ENCODE results near the gene SYT7.

DNA sequence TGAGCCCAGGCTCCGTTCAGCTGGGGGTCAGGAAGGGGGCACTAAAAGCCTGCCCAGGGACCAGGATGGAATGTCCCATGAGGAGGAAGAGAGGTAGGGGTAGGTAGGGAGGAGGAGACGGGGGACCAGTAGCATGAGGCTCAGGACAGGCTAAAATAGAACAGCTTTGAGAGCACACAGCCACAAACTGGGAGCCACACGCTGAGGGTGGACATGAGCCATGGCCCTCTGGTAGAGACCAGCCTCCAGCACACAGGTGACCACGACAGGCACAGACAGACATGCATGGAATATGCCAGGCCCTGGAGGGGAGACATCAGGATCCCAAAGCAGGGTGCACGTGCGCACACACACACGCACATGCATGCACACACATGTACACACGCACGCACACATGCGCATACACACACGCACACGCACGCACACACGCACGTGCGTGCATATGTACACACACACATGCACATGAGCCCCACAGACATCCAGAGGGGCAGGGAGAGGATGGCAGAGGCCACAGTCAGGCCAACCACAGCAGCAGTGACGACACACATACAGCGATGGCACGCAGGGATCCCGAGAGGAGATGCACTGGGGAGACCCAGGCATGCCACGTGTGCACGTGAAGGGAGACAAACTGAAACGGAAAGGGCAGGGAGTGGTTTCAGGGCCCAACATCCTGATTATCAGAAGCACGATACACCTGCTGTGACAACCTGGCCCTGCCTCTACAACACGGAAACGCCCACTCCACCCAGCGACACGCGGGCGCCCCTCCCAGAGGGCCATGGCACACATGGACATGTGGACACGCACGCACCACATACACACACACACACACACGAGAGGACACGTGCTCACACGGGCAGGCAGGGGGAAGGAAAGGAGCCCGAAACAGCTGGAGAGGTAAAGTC lies 46.6 kb downstream of the SYT7 start:
- TF ChIP-seq, protein P1, sequence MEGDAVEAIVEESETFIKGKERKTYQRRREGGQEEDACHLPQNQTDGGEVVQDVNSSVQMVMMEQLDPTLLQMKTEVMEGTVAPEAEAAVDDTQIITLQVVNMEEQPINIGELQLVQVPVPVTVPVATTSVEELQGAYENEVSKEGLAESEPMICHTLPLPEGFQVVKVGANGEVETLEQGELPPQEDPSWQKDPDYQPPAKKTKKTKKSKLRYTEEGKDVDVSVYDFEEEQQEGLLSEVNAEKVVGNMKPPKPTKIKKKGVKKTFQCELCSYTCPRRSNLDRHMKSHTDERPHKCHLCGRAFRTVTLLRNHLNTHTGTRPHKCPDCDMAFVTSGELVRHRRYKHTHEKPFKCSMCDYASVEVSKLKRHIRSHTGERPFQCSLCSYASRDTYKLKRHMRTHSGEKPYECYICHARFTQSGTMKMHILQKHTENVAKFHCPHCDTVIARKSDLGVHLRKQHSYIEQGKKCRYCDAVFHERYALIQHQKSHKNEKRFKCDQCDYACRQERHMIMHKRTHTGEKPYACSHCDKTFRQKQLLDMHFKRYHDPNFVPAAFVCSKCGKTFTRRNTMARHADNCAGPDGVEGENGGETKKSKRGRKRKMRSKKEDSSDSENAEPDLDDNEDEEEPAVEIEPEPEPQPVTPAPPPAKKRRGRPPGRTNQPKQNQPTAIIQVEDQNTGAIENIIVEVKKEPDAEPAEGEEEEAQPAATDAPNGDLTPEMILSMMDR (IDR thresholded peaks at IDR 0.05): no peak
- TF ChIP-seq POLR2A (IDR thresholded peaks at IDR 0.05): no peak
